PC-9 (cell line): ENCODE data around the gene PBX3. TPM values are rescaled to one million over a fixed set of nuclear protein-coding genes. Genes with fewer than 3 reads are reported as not detected.

Source experiments
- BruUV-seq: library from RNA; stranded (reverse); fragments of 400-500 nt; replicated peaks from 2 replicates; lab custom pipeline; 2021; lab: Mats Ljungman, UMichigan
- CTCF ChIA-PET: fragments of 300-600 bp; sonication (Branson Sonifier 250); formaldehyde crosslinking; loops from one replicate; lab custom pipeline; 2022; ENCODE audit warnings: antibody characterized with exemption; lab: Charles Lee
- POLR2A ChIA-PET: fragments of 300-600 bp; sonication (Branson Sonifier 250); formaldehyde crosslinking; loops from one replicate; lab custom pipeline; 2022; ENCODE audit warnings: antibody characterized with exemption; ENCODE audit not compliant: unreplicated experiment; lab: Charles Lee
- DNase-seq, 2 experiments: peaks; one replicate each; pipeline versions ENCODE4 v3.0.0 to v3.0.0-alpha.2; 2015 to 2022; ENCODE audit warnings: mixed read lengths in 1 of 2
- H2AFZ ChIP-seq: fragments of 200-600 bp; sonication (generic); 2 replicates; pipeline ENCODE4 v1.8.1; 2017; ENCODE audit warnings: antibody characterized with exemption
- H3F3A ChIP-seq: fragments of 200-600 bp; sonication (generic); 2 replicates; pipeline ENCODE4 v1.8.1; 2017; ENCODE audit warnings: antibody characterized with exemption, mild to moderate bottlenecking, low read depth; ENCODE audit not compliant: insufficient read depth
- H3K27ac ChIP-seq: fragments of 200-600 bp; sonication (generic); 2 replicates; pipeline ENCODE4 v1.6.1; 2016; ENCODE audit warnings: mixed run types
- H3K27me3 ChIP-seq: fragments of 200-600 bp; sonication (generic); 2 replicates; pipeline ENCODE4 v1.6.1; 2016; ENCODE audit warnings: low read depth, mixed run types; ENCODE audit not compliant: insufficient read depth
- H3K36me3 ChIP-seq: fragments of 200-600 bp; sonication (generic); 2 replicates; pipeline ENCODE4 v1.6.1; 2016; ENCODE audit warnings: low read depth, mixed run types
- H3K4me1 ChIP-seq: fragments of 200-600 bp; sonication (generic); replicated peaks from 2 replicates; pipeline ENCODE4 v1.6.1; 2016; ENCODE audit warnings: mixed run types; ENCODE audit not compliant: insufficient read depth
- H3K4me2 ChIP-seq: fragments of 200-600 bp; sonication (generic); 2 replicates; pipeline ENCODE4 v1.6.1; 2017; ENCODE audit warnings: mixed run types
- H3K4me3 ChIP-seq: fragments of 200-600 bp; sonication (generic); 2 replicates; pipeline ENCODE4 v1.6.1; 2016; ENCODE audit warnings: mixed run types
- H3K79me2 ChIP-seq: fragments of 200-600 bp; sonication (generic); 2 replicates; pipeline ENCODE4 v1.6.1; 2017; ENCODE audit warnings: low read depth, mixed run types
- H3K9me2 ChIP-seq: fragments of 200-600 bp; sonication (generic); 2 replicates; pipeline ENCODE4 v1.8.1; 2017; ENCODE audit warnings: mild to moderate bottlenecking; ENCODE audit not compliant: insufficient read depth
- H3K9me3 ChIP-seq: fragments of 200-600 bp; sonication (generic); 2 replicates; pipeline ENCODE4 v1.8.1; 2016; ENCODE audit warnings: low read depth; ENCODE audit not compliant: insufficient read depth
- H4K20me1 ChIP-seq: fragments of 200-600 bp; sonication (generic); 2 replicates; pipeline ENCODE4 v1.8.1; 2017; ENCODE audit not compliant: insufficient read depth
- CTCF ChIP-seq: fragments of 200-600 bp; sonication (generic); conservative IDR thresholded peaks from 2 replicates; pipeline ENCODE4 v1.6.1; 2017; ENCODE audit warnings: mixed run types, antibody characterized with exemption, mild to moderate bottlenecking, moderate library complexity
- EZH2 ChIP-seq: fragments of 200-600 bp; sonication (generic); IDR thresholded peaks from 2 replicates; pipeline ENCODE4 v1.8.0; 2017; ENCODE audit warnings: antibody characterized with exemption, low read depth
- intact Hi-C: fragments of 100-400 bp; cut with micrococcal nuclease; formaldehyde crosslinking; loops from one replicate; pipeline ENCODE4 v1.10.0; 2022; ENCODE audit not compliant: unreplicated experiment
- total RNA-seq: library from RNA; stranded (reverse); gene quantifications from 2 replicates; pipeline ENCODE4 v1.2.3, GENCODE V29; 2021

PBX3 gene
- total RNA-seq, 1 experiment from 2014 or later = 18.3 TPM

GRCh38 chr9:125972012-125972729, 225.0 kb downstream of the PBX3 start:
- no peaks in the 10 kb centered on the region for H3K4me1 ChIP-seq
- no peaks in the 10 kb centered on the region for H3K9me2 ChIP-seq
- BruUV-seq = no TSS peak
- peak; percentile 64 to 78 for DNase-seq
- no peaks in the 10 kb centered on the region for H3K9me3 ChIP-seq
- ChIA-PET POLR2A (no interaction called here), CTCF (no interaction called here)
- no peaks in the 10 kb centered on the region for H4K20me1 ChIP-seq
- no peak overlapping the region for H3K27ac ChIP-seq
- intact Hi-C loops = no loop called here
- H3F3A ChIP-seq = no peaks in the 10 kb centered on the region
- H3K27me3 ChIP-seq = no peaks in the 10 kb centered on the region
- TF ChIP-seq CTCF (no peak), EZH2 (no peak)
- no peak overlapping the region for H3K4me3 ChIP-seq
- H3K4me2 ChIP-seq = no peak overlapping the region
- no peak overlapping the region for H2AFZ ChIP-seq
- no peaks in the 10 kb centered on the region for H3K36me3 ChIP-seq
- H3K79me2 ChIP-seq = no peaks in the 10 kb centered on the region

DNA sequence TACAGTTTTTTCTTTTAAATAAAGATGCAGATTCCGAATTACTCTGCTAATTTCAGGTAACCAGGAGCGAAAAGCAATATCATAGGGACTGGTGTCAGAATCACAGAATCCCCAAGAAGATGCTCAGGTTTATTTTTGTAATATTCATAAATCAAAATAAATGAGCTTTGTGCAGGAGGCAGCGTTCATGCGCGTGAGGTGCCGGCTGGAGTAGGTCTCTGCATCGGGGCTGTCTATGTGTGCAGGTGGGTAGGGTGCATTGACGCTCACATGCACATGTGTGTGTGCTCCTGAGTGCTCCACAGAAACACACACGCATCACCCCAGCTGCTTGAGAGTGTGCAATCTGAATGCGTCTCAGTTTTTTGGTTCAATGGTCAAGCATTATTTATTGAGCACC, 226.4 kb downstream of the PBX3 start:
- Histone ChIP-seq H2AFZ (no peak overlapping the region), H3K9me3 (no peaks in the 10 kb centered on the region), H3K4me3 (no peak overlapping the region), H3K27me3 (no peaks in the 10 kb centered on the region), H4K20me1 (no peaks in the 10 kb centered on the region), H3K4me2 (no peak overlapping the region), H3F3A (no peaks in the 10 kb centered on the region), H3K36me3 (no peaks in the 10 kb centered on the region), H3K4me1 (no peaks in the 10 kb centered on the region), H3K9me2 (no peaks in the 10 kb centered on the region), H3K27ac (no peak overlapping the region), H3K79me2 (no peaks in the 10 kb centered on the region)
- intact Hi-C loops = no loop called here
- POLR2A ChIA-PET = no interaction called here
- no peak for DNase-seq
- CTCF ChIA-PET = no interaction called here
- TF ChIP-seq CTCF = no peak
- no peak for TF ChIP-seq EZH2
- no TSS peak for BruUV-seq

DNA sequence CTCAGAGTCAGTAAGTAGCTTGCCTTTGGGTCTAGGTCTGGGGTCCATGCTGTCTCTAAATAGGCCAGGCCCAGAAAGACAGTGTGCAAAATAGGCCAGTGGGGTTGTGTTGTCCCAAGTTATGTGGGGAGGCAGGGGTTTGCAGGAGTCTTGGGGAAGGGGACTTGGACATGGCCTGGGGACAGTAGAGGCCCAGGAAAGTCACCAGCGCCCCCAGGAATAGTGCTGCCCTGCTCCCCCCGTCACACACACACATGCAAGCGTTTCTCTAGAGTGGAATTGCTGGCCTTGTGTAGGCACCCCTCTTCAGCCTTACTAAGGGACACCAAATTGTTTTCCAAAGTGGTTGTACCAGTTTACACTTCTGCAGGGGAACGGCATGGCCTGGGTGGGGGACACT, 227.5 kb downstream of the PBX3 start:
- intact Hi-C loops = no loop called here
- DNase-seq = no peak
- TF ChIP-seq EZH2 = no peak
- TF ChIP-seq CTCF = no peak
- CTCF ChIA-PET = no interaction called here
- H3K9me2 ChIP-seq = no peaks in the 10 kb centered on the region
- H2AFZ ChIP-seq = no peak overlapping the region
- H3K27ac ChIP-seq = no peak overlapping the region
- no peaks in the 10 kb centered on the region for H3K79me2 ChIP-seq
- H3F3A ChIP-seq = no peaks in the 10 kb centered on the region
- H3K4me2 ChIP-seq = no peak overlapping the region
- BruUV-seq = no TSS peak
- no peak overlapping the region for H3K4me3 ChIP-seq
- no peaks in the 10 kb centered on the region for H4K20me1 ChIP-seq
- no peaks in the 10 kb centered on the region for H3K9me3 ChIP-seq
- H3K4me1 ChIP-seq = no peaks in the 10 kb centered on the region
- no peaks in the 10 kb centered on the region for H3K36me3 ChIP-seq
- POLR2A ChIA-PET = no interaction called here
- H3K27me3 ChIP-seq = no peaks in the 10 kb centered on the region
